Measurements from ENCODE around the gene ATP5PO.
"Not testable (repeated sequence)": the region's sequence is repeated elsewhere in the genome, so short reads cannot be mapped to it uniquely, and the experiment has no call there.

ATP5PO gene

GRCh38 chr21:33940881-33941245, 25.3 kb upstream of the ATP5PO start:
- DNase-seq (ENCODE audit: low read depth) = no peak

- DNase-seq (ENCODE audit: low read depth) = no peak
These were observed 24.7 kb upstream of the ATP5PO start for GRCh38 chr21:33940164-33940880.

- DNase-seq (ENCODE audit: low read depth) = no peak
These were observed 23.6 kb upstream of the ATP5PO start for GRCh38 chr21:33939226-33939625.

GRCh38 chr21:33938381-33938780, 22.8 kb upstream of the ATP5PO start:
- DNase-seq (ENCODE audit: low read depth) = no peak

- no peak for DNase-seq (ENCODE audit: low read depth)
These were observed 22.3 kb upstream of the ATP5PO start for GRCh38 chr21:33937931-33938339.

- no peak for DNase-seq (ENCODE audit: low read depth)
These were observed 21.5 kb upstream of the ATP5PO start for GRCh38 chr21:33937146-33937545.

- no peak for DNase-seq (ENCODE audit: low read depth)
These were observed 20.9 kb upstream of the ATP5PO start for GRCh38 chr21:33936301-33937038.

GRCh38 chr21:33932731-33933130, 17.1 kb upstream of the ATP5PO start:
- no peak for DNase-seq (ENCODE audit: low read depth)

GRCh38 chr21:33931799-33932390, 16.3 kb upstream of the ATP5PO start:
- no peak for DNase-seq (ENCODE audit: low read depth)

- DNase-seq (ENCODE audit: low read depth) = peak; percentile 57
These were observed 15.6 kb upstream of the ATP5PO start for GRCh38 chr21:33931052-33931798.

- DNase-seq (ENCODE audit: low read depth) = not testable (repeated sequence)
These were observed 10.6 kb upstream of the ATP5PO start for GRCh38 chr21:33926248-33926647.

GRCh38 chr21:33924766-33925100, 9.1 kb upstream of the ATP5PO start:
- DNase-seq (ENCODE audit: low read depth) = no peak

GRCh38 chr21:33924079-33924765, 8.6 kb upstream of the ATP5PO start:
- DNase-seq (ENCODE audit: low read depth) = peak; percentile 84

GRCh38 chr21:33917421-33917820, 1.8 kb upstream of the ATP5PO start:
- no peak for DNase-seq (ENCODE audit: low read depth)

GRCh38 chr21:33916200-33916567, 580 bp upstream of the ATP5PO start:
- DNase-seq (ENCODE audit: low read depth) = no peak

- no peak for DNase-seq (ENCODE audit: low read depth)
These were observed 1.4 kb downstream of the ATP5PO start for GRCh38 chr21:33914188-33914587.

- no peak for DNase-seq (ENCODE audit: low read depth)
These were observed 5.8 kb downstream of the ATP5PO start for GRCh38 chr21:33909756-33910155.

- DNase-seq (ENCODE audit: low read depth) = no peak
These were observed 6.8 kb downstream of the ATP5PO start for GRCh38 chr21:33908760-33909159.

- DNase-seq (ENCODE audit: low read depth) = no peak
These were observed 11.6 kb downstream of the ATP5PO start for GRCh38 chr21:33904041-33904440.

GRCh38 chr21:33902349-33902748, 13.3 kb downstream of the ATP5PO start:
- no peak for DNase-seq (ENCODE audit: low read depth)

- DNase-seq (ENCODE audit: low read depth) = no peak
These were observed 14.0 kb downstream of the ATP5PO start for GRCh38 chr21:33901412-33902288.
